Glutamatergic neuron (in vitro differentiated cells): Measurements from ENCODE around the gene DCBLD1. TPM values are rescaled to one million over a fixed set of nuclear protein-coding genes. Genes with fewer than 3 reads are reported as not detected.

Source experiments
- DNase-seq: peaks from one replicate; pipeline ENCODE4 v3.0.0; 2022
- H3K27ac Mint-ChIP-seq: one replicate; pipeline ENCODE4 v1.8.0; 2020; ENCODE audit warnings: mild to moderate bottlenecking, mixed read lengths, inconsistent platforms; ENCODE audit not compliant: unreplicated experiment
- H3K27me3 Mint-ChIP-seq: one replicate; pipeline ENCODE4 v1.8.0; 2020; ENCODE audit warnings: mild to moderate bottlenecking, moderate library complexity, mixed read lengths, inconsistent platforms; ENCODE audit not compliant: unreplicated experiment
- H3K36me3 Mint-ChIP-seq: one replicate; pipeline ENCODE4 v1.8.0; 2020; ENCODE audit warnings: mild to moderate bottlenecking, mixed read lengths, inconsistent platforms; ENCODE audit not compliant: unreplicated experiment
- H3K4me1 Mint-ChIP-seq: one replicate; pipeline ENCODE4 v1.8.0; 2020; ENCODE audit warnings: mild to moderate bottlenecking, low read depth, mixed read lengths, inconsistent platforms; ENCODE audit not compliant: unreplicated experiment
- H3K4me3 Mint-ChIP-seq: one replicate; pipeline ENCODE4 v1.8.0; 2020; ENCODE audit warnings: mild to moderate bottlenecking, mixed read lengths, inconsistent platforms; ENCODE audit not compliant: unreplicated experiment
- H3K9me3 Mint-ChIP-seq: one replicate; pipeline ENCODE4 v1.8.0; 2020; ENCODE audit warnings: mild to moderate bottlenecking, moderate library complexity, mixed read lengths, inconsistent platforms; ENCODE audit not compliant: unreplicated experiment
- total RNA-seq: library from RNA; stranded (reverse); fragmentation: NEBNext Ultra II Directional; extraction: Animal tissue kit (Norgen Biotek cat#: 25700); gene quantifications from one replicate; pipeline ENCODE4 v1.2.1, GENCODE V29; 2021; ENCODE audit not compliant: unreplicated experiment
- TF ChIP-seq, protein P1 (sequence below): fragments of 200-600 bp; sonication (generic); IDR thresholded peaks from one replicate; pipeline ENCODE4 v1.5.0; 2021; ENCODE audit not compliant: partially characterized antibody, unreplicated experiment

The DCBLD1 gene
- total RNA-seq, 1 donor from 2014 or later = 25.1 TPM

DNA sequence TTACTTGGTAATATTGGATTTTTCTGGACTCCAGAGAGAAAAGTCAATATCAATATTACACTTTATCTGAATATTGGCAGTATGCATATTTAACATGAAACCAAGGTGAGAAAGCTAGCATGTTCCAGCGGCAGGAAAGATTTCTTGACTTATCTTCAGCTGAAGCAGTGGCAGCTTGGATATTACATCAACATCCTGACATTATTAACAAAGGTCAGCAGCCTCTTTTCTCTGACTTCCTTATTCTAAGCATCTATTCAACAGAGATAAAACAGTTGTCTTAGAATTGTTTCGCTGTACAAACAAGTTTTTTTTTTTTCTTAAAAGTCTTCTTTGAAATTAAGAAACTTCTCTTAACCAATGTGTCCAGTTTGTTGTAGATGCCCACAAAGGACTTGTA, 11.8 kb downstream of the DCBLD1 start:
- H3K27me3 Mint-ChIP-seq = no peaks in the 10 kb centered on the region
- H3K4me3 Mint-ChIP-seq = no peak overlapping the region
- H3K9me3 Mint-ChIP-seq = no peaks in the 10 kb centered on the region
- peaks cover 2% of the 10 kb centered on the region for H3K4me1 Mint-ChIP-seq
- TF ChIP-seq, protein P1, sequence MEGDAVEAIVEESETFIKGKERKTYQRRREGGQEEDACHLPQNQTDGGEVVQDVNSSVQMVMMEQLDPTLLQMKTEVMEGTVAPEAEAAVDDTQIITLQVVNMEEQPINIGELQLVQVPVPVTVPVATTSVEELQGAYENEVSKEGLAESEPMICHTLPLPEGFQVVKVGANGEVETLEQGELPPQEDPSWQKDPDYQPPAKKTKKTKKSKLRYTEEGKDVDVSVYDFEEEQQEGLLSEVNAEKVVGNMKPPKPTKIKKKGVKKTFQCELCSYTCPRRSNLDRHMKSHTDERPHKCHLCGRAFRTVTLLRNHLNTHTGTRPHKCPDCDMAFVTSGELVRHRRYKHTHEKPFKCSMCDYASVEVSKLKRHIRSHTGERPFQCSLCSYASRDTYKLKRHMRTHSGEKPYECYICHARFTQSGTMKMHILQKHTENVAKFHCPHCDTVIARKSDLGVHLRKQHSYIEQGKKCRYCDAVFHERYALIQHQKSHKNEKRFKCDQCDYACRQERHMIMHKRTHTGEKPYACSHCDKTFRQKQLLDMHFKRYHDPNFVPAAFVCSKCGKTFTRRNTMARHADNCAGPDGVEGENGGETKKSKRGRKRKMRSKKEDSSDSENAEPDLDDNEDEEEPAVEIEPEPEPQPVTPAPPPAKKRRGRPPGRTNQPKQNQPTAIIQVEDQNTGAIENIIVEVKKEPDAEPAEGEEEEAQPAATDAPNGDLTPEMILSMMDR = no peak
- no peak overlapping the region for H3K27ac Mint-ChIP-seq
- H3K36me3 Mint-ChIP-seq = no peaks in the 10 kb centered on the region
- DNase-seq = no peak

DNA sequence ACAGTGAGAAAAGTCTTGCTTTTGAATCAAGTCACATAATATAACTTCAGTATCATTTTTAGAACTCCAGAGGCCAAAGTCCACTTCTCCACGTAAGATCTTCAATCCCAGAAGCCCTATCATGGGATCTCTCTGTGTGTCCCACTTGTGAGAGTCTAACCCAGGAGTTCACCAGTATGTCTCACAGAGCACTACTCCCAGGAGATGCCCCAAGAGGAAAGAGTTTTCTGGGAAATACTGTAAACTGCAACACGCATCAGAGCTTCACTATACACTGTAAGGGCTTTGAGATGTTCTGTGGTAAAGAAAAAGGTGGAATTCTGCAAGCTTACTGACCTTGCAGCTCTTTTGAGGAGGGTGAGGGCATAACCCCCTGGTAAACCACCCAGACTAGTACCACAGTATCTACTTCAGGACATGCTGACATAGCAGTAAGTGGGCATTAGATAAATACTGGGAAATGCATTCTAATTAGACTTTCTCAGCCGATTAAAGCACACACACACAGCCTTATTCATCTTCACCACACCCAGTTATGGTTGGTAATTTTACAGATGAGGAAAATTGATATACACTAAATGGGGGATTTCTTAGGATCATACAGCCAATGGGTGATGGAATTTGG, 12.3 kb downstream of the DCBLD1 start:
- Mint-ChIP-seq H3K9me3 (no peaks in the 10 kb centered on the region), H3K27me3 (no peaks in the 10 kb centered on the region), H3K4me1 (peaks cover 2% of the 10 kb centered on the region), H3K4me3 (no peak overlapping the region), H3K36me3 (no peaks in the 10 kb centered on the region), H3K27ac (no peak overlapping the region)
- TF ChIP-seq, protein P1 = no peak
- no peak for DNase-seq

DNA sequence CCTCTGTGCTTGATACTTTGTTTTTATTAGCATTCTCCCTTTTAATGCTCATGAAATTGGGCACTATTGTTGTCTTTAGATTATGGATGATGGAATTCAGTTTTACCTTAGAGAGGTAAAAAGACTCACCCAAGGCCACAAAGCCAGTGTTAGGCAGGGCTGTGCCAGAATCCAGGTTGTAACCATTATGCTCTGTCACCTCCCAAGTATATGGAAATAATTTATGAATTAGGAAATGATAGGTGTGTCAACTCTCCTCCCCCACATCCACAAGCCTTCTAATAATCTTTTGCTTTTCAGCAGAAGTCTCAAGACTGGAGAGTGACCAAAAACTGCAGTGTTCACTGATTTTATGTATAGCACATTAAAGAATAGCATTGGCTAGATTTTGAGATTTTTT, 13.0 kb downstream of the DCBLD1 start:
- H3K4me3 Mint-ChIP-seq = no peak overlapping the region
- no peak overlapping the region for H3K27ac Mint-ChIP-seq
- TF ChIP-seq, protein P1 = no peak
- no peaks in the 10 kb centered on the region for H3K36me3 Mint-ChIP-seq
- peaks cover 2% of the 10 kb centered on the region for H3K4me1 Mint-ChIP-seq
- no peaks in the 10 kb centered on the region for H3K9me3 Mint-ChIP-seq
- no peaks in the 10 kb centered on the region for H3K27me3 Mint-ChIP-seq
- DNase-seq = no peak

DNA sequence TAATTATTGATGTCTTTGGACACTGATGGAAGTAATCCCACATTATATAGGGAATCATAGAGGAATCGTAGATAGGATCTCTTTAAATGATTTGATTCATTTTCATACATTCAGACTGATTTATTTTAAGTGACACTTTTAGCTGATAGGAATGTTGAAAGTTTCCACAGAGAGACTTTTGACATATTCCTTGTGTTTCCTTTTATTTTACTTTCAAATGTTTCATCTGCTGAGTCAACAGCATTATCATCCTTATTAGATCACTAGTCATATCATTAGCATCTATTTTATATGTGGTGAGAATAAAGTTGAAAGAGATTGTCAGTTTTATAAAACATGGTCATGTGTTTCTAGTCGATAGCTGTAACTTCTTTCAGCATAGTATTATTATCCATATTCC, 13.4 kb downstream of the DCBLD1 start:
- no peak for DNase-seq

DNA sequence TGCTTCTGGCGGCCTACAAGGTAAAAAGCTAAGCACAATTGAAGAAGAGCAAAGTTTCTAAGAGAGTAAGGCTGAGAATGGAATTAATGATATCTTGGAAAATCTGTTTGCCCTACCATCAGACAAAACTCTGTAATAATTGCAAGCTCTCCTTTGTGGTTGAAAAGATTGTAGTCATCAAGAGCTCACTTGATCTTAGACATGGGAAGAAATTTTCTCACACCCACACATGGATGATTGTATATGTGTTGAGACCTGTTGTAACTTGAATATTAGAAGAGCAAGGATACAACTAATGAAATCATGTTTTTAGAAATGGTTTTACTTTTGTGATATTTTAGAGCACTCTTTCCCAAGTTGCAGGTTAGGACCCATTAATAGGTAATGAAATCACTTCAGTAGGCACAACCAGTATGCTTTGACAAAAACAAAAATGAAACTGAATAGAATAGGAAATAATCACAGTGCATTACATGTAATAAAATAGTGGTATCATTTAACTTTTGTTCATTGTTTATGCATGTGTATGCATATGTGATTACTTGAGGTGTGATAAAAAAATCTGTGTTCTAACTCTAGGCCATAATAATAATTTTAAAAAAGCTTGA, 14.0 kb downstream of the DCBLD1 start:
- Mint-ChIP-seq H3K9me3 (no peaks in the 10 kb centered on the region), H3K36me3 (no peaks in the 10 kb centered on the region), H3K4me3 (no peak overlapping the region), H3K27me3 (no peaks in the 10 kb centered on the region), H3K27ac (no peak overlapping the region), H3K4me1 (peaks cover 2% of the 10 kb centered on the region)
- no peak for DNase-seq
- TF ChIP-seq, protein P1 = no peak

More for the DNA sequence above, 13.4 kb downstream of the DCBLD1 start:
- TF ChIP-seq, protein P1 = no peak
- Mint-ChIP-seq H3K27me3 (no peaks in the 10 kb centered on the region), H3K4me1 (peaks cover 2% of the 10 kb centered on the region), H3K9me3 (no peaks in the 10 kb centered on the region), H3K36me3 (no peaks in the 10 kb centered on the region), H3K4me3 (no peak overlapping the region), H3K27ac (no peak overlapping the region)
